Adrenal gland (tissue), 12 donors: ENCODE data around the gene SORBS1. TPM values are rescaled to one million over a fixed set of nuclear protein-coding genes. Genes with fewer than 3 reads are reported as not detected.

Experiments used
- DNase-seq, 7 donors: peaks; one replicate each; pipeline ENCODE4 v3.0.0-alpha.2; 2019 to 2020
- H3K27ac ChIP-seq, 5 donors: fragments of 200-600 bp; sonication (generic) in 4 of 5; 1 replicate in 3 of 5; 2 replicates in 2 of 5; pipeline versions ENCODE4 v1.5.1 to v1.8.0; 2016 to 2020; ENCODE audit warnings: mild to moderate bottlenecking in 1 of 5
- H3K27me3 ChIP-seq: fragments of 200-600 bp; 2 replicates; pipeline ENCODE4 v1.8.0; 2021
- H3K36me3 ChIP-seq, 2 donors: fragments of 200-600 bp; replicated peaks in 1 of 2; 1 replicate in 1 of 2; 2 replicates in 1 of 2; pipeline versions ENCODE4 v1.5.1 to v1.8.0; 2018 to 2022
- H3K4me1 ChIP-seq, 2 donors: fragments of 200-600 bp; replicated peaks in 1 of 2; 1 replicate in 1 of 2; 2 replicates in 1 of 2; pipeline versions ENCODE4 v1.5.1 to v1.8.0; 2018 to 2021
- H3K4me3 ChIP-seq, 4 donors: fragments of 200-600 bp; sonication (generic) in 3 of 4; one replicate each; pipeline ENCODE4 v1.5.1; 2016 to 2018
- H3K9me3 ChIP-seq, 3 donors: fragments of 200-600 bp; sonication (generic) in 1 of 3; replicated peaks in 1 of 3; 1 replicate in 2 of 3; 2 replicates in 1 of 3; pipeline versions ENCODE4 v1.5.1 to v1.8.0; 2016 to 2021
- POLR2A ChIP-seq, 2 donors: fragments of 450-650 bp; IDR thresholded peaks; one replicate each; pipeline ENCODE4 v1.6.1; 2017; ENCODE audit warnings: antibody characterized with exemption in 2 of 2, mild to moderate bottlenecking in 2 of 2, moderate library complexity in 1 of 2
- WGBS, 4 donors: extraction: QIAGEN DNeasy Blood & Tissue Kit in 2 of 4; methylation state at CpG; one replicate each; pipeline versions ENCODE4 v1.1.5 to v1.1.7; 2013 to 2017; 5-methylcytosine and 5-hydroxymethylcytosine counted together
- intact Hi-C, 2 donors: fragments of 100-400 bp; cut with DNase I; formaldehyde crosslinking; loops; one replicate each; pipeline versions ENCODE4 v1.14.1 to v1.15.0; 2022 to 2023
- polyA plus RNA-seq, 3 donors: library from polyadenylated mRNA; stranded (reverse); fragments of 200-250 nt in 2 of 3; fragments of 350-450 nt in 1 of 3; fragmentation: Illumina TruSeq in 1 of 3; extraction: RNeasy Lipid Tissue Mini Kit (QIAGEN cat#74804) in 1 of 3; gene quantifications; one replicate each; pipeline ENCODE4 v1.2.3, GENCODE V29; 2013 to 2014
- total RNA-seq, 9 donors: library from RNA; depleted of rRNA in 4 of 9; stranded (reverse); fragments of >200 nt in 4 of 9; fragments of 120-200 nt in 1 of 9; fragmentation: NEBNext Ultra II Directional in 1 of 9; extraction: Animal tissue kit (Norgen Biotek cat#: 25700) in 1 of 9; gene quantifications; one replicate each; pipeline versions ENCODE4 v1.1.0 to v1.2.4, GENCODE V29; 2013 to 2023
- TF ChIP-seq, protein P1 (sequence below), 6 experiments: fragments of 450-650 bp in 4 of 6; fragments of 200-600 bp in 2 of 6; sonication (generic) in 1 of 6; IDR thresholded peaks; 1 replicate in 5 of 6; 2 replicates in 1 of 6; pipeline versions ENCODE4 v1.5.1 to v1.8.0; 2016 to 2021; ENCODE audit warnings: antibody characterized with exemption in 6 of 6, mild to moderate bottlenecking in 2 of 6, moderate library complexity in 1 of 6
- donor health status: healthy with polysubstance abuse.
- donor health status: Bipolar disorder and iron deficiency.
- donor health status: DM: yes; HTN: yes; CAD: no.
- donor health status: DM: no; HTN: no; CAD: no.
- donor health status: DM: no; HTN: no; CAD: no.
- donor health status: DM: yes; HTN: yes; CAD: no.

SORBS1 gene
- total and polyA plus RNA-seq, 12 donors, result 9.5 to 43.4 (median 19.0) TPM

DNA sequence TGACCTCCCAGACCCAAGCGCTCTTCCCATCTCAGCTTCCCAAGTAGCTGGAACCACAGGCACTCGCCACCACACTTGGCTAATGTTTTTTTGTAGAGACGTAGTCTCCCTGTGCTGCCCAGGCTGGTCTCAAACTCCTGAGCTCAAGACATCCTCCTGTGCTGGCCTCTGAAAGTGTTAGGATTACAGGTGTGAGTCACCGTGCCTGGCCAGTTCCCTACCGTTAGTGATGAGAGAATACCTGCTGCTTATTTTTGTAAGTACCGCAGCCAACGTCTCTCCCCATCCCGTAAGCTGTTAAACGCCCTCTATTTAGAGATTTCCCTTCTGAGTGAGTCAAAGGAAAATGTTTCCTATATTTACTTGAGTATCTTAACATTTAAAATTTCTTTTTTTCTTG lies 231.9 kb downstream of the SORBS1 start:
- 90 to 94% (median 93%) methylated on average over 9 of the region's 9 CpGs for WGBS, 4 donors
- TF ChIP-seq POLR2A (IDR thresholded peaks at IDR 0.05), result no peak
- TF ChIP-seq, protein P1, sequence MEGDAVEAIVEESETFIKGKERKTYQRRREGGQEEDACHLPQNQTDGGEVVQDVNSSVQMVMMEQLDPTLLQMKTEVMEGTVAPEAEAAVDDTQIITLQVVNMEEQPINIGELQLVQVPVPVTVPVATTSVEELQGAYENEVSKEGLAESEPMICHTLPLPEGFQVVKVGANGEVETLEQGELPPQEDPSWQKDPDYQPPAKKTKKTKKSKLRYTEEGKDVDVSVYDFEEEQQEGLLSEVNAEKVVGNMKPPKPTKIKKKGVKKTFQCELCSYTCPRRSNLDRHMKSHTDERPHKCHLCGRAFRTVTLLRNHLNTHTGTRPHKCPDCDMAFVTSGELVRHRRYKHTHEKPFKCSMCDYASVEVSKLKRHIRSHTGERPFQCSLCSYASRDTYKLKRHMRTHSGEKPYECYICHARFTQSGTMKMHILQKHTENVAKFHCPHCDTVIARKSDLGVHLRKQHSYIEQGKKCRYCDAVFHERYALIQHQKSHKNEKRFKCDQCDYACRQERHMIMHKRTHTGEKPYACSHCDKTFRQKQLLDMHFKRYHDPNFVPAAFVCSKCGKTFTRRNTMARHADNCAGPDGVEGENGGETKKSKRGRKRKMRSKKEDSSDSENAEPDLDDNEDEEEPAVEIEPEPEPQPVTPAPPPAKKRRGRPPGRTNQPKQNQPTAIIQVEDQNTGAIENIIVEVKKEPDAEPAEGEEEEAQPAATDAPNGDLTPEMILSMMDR (IDR thresholded peaks at IDR 0.05), result no peak
- H3K4me3 ChIP-seq, result no peak overlapping the region
- no peak overlapping the region for H3K27ac ChIP-seq
- H3K4me1 ChIP-seq, result no peaks in the 10 kb centered on the region
- DNase-seq, result no peak
- intact Hi-C loops, result no loop called here
- no peaks in the 10 kb centered on the region for H3K36me3 ChIP-seq
- H3K9me3 ChIP-seq, result no peaks in the 10 kb centered on the region
- H3K27me3 ChIP-seq, result no peaks in the 10 kb centered on the region

DNA sequence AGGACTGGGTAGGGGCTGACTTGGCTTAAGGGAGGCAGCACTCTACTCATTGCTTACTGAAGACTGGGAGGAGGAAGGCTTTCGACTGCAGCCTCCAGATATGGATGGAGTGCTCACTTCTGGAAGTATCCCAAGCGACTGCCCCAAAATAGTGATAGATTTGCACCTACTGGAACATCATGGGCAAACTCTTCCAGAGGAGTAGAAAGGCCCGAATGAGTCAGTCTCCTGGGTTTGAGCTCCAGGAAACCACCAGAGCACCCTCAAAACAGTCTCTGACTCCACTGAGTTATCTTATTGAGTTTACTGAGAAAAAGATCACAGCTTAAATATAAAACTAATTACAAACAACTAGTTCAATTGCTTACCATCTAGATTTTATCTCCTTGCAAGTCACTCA lies 233.2 kb downstream of the SORBS1 start:
- no peak for TF ChIP-seq POLR2A (IDR thresholded peaks at IDR 0.05)
- TF ChIP-seq, protein P1 (IDR thresholded peaks at IDR 0.05), result no peak
- no peaks in the 10 kb centered on the region for H3K4me1 ChIP-seq
- no peaks in the 10 kb centered on the region for H3K9me3 ChIP-seq
- DNase-seq, result no peak
- intact Hi-C loops, result no loop called here
- H3K36me3 ChIP-seq, result no peaks in the 10 kb centered on the region
- no peaks in the 10 kb centered on the region for H3K27me3 ChIP-seq
- WGBS, 4 donors, result 70 to 94% (median 84%) methylated on average over 2 to 3 of the region's 3 CpGs
- H3K27ac ChIP-seq, result no peak overlapping the region
- H3K4me3 ChIP-seq, result no peak overlapping the region

DNA sequence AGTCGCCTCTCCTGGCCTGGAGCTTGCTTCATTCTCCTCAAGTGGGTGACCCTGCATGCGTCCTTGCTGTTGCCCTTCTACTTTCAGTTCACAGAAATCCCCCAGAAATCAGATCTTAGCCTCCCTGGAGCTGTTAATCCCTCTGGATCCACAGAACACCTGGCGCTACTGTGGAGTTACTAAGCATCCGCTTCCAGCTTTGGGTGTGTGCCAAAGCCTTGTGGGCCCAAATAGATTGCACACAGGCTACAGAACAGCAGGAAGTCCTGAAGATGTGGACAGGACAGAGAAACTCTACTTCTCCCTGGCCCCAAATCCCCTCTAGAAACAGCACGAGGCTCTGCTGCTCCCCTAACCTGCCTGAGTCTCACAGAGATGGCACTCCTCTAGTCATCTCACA lies 233.8 kb downstream of the SORBS1 start:
- no peaks in the 10 kb centered on the region for H3K36me3 ChIP-seq
- intact Hi-C loops, result no loop called here
- DNase-seq, result peak in 2 of 7 donors; percentile 11 to 21
- no peak overlapping the region for H3K27ac ChIP-seq
- WGBS, 4 donors, result 77 to 85% (median 84%) methylated on average over 3 to 5 of the region's 5 CpGs
- H3K9me3 ChIP-seq, result no peaks in the 10 kb centered on the region
- no peaks in the 10 kb centered on the region for H3K27me3 ChIP-seq
- no peaks in the 10 kb centered on the region for H3K4me1 ChIP-seq
- TF ChIP-seq POLR2A (IDR thresholded peaks at IDR 0.05), result no peak
- H3K4me3 ChIP-seq, result no peak overlapping the region

DNA sequence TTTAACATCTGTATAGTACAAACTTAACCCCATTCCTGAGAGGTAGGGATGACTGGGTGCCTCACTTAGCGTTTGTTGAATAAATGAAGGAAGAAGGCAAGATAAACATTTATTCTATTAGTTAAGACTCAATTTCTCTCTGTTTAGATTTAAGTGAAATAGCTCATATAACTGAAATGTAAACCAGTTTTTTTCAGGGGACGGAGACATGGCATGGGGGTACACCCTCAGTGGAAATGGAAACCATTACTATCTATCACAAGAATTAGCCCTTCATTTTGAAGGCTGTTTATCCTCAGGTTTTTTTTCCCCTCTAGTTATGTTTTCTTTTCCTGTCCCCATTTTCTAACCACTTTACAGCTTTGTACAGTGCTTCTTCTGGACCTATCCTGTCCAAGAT lies 234.8 kb downstream of the SORBS1 start:
- no peaks in the 10 kb centered on the region for H3K4me1 ChIP-seq

DNA sequence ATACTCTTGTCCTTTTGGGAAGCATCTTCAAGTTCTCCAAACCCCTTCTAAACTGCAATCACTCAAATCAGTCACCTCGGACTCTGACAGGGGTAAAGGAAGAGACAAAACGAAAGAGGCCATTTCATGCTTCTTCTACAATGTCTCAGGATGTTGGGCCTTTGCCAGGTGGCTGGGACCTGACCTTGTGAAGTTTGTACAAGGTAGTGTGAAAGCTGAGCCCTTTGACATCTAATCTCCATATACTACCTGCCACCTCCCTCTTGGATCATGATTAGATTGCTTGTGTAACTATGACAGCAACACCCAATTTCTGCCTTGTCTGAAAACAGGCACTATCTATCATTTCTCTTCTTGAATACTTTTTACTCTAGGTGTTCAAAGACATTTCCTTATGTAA lies 235.3 kb downstream of the SORBS1 start:
- Histone ChIP-seq H3K36me3 (no peaks in the 10 kb centered on the region), H3K4me1 (no peaks in the 10 kb centered on the region), H3K9me3 (no peaks in the 10 kb centered on the region), H3K27me3 (no peaks in the 10 kb centered on the region), H3K4me3 (no peak overlapping the region), H3K27ac (no peak overlapping the region)
- WGBS, 4 donors, result 70 to 78% (median 73%) methylated on average over 2 of the region's 2 CpGs
- TF ChIP-seq, protein P1 (IDR thresholded peaks at IDR 0.05), result no peak
- no peak for TF ChIP-seq POLR2A (IDR thresholded peaks at IDR 0.05)
- no peak for DNase-seq
- intact Hi-C loops, result no loop called here

More for the DNA sequence above, 234.8 kb downstream of the SORBS1 start:
- intact Hi-C loops, result no loop called here
- no peaks in the 10 kb centered on the region for H3K36me3 ChIP-seq
- DNase-seq, result no peak
- H3K4me3 ChIP-seq, result no peak overlapping the region
- WGBS, 4 donors, result 91 to 98% (median 95%) methylated on average over 2 of the region's 2 CpGs
- H3K27me3 ChIP-seq, result no peaks in the 10 kb centered on the region
- H3K9me3 ChIP-seq, result no peaks in the 10 kb centered on the region
- no peak for TF ChIP-seq POLR2A (IDR thresholded peaks at IDR 0.05)
- TF ChIP-seq, protein P1 (IDR thresholded peaks at IDR 0.05), result no peak
- no peak overlapping the region for H3K27ac ChIP-seq
